T47D (cell line): Measurements from ENCODE around the gene KRTAP5-9.
"Not testable (repeated sequence)": the region's sequence is repeated elsewhere in the genome, so short reads cannot be mapped to it uniquely, and the experiment has no call there.

Experiments
- DNase-seq, 2 experiments: peaks; one replicate each; pipeline versions ENCODE4 v3.0.0 to v3.0.0-alpha.2; 2011 to 2012; ENCODE audit warnings: low read depth in 1 of 2, low spot score in 1 of 2
- JUND ChIP-seq: IDR thresholded peaks from 2 replicates; pipeline ENCODE4 v1.6.1; 2012; ENCODE audit warnings: low read depth
- in situ Hi-C: cut with HindIII; loops from 2 replicates; pipeline ENCODE4 v1.10.0; 2016; ENCODE audit warnings: low sequenced_read_pairs, low pct_unique_long_range_greater_than_20kb

Gene KRTAP5-9

GRCh38 chr11:71555508-71555907 lies 7.3 kb downstream of the KRTAP5-9 start:
- in situ Hi-C loops, result no loop called here
- DNase-seq, result no peak
- TF ChIP-seq JUND, result no peak

GRCh38 chr11:71556018-71556417 lies 7.8 kb downstream of the KRTAP5-9 start:
- in situ Hi-C loops, result no loop called here
- no peak for TF ChIP-seq JUND
- no peak for DNase-seq

DNA sequence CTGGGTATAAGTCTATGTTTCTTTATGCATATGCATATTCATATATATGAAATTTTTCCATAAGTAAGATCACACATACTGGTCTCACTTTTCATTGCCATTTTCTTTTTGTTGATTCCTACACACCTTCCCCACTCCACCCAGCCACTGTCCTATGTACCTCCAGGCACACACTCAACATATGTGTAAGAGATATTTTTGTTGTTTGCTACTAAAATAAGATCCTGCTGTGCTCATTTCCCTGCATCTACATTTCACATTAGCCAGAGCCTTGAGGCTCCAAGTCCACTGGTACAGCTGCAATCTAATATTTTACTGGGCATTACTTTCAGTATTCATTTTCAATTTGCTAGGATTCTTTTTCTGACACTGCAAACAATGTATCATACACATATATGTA lies 9.0 kb downstream of the KRTAP5-9 start:
- no peak for TF ChIP-seq JUND
- in situ Hi-C loops, result no loop called here
- DNase-seq, result no peak

- in situ Hi-C loops, result no loop called here
- no peak for DNase-seq
- TF ChIP-seq JUND, result no peak
Observed at GRCh38 chr11:71558996-71559395, 10.8 kb downstream of the KRTAP5-9 start.

GRCh38 chr11:71562120-71562519 lies 13.9 kb downstream of the KRTAP5-9 start:
- in situ Hi-C loops, result no loop called here
- TF ChIP-seq JUND, result no peak
- no peak for DNase-seq

GRCh38 chr11:71563406-71563805 lies 15.2 kb downstream of the KRTAP5-9 start:
- no peak for TF ChIP-seq JUND
- DNase-seq, result peak; percentile 54 to 71
- in situ Hi-C loops, result no loop called here

- TF ChIP-seq JUND, result no peak
- in situ Hi-C loops, result no loop called here
- no peak for DNase-seq
Observed at GRCh38 chr11:71564430-71564829, 16.2 kb downstream of the KRTAP5-9 start.

DNA sequence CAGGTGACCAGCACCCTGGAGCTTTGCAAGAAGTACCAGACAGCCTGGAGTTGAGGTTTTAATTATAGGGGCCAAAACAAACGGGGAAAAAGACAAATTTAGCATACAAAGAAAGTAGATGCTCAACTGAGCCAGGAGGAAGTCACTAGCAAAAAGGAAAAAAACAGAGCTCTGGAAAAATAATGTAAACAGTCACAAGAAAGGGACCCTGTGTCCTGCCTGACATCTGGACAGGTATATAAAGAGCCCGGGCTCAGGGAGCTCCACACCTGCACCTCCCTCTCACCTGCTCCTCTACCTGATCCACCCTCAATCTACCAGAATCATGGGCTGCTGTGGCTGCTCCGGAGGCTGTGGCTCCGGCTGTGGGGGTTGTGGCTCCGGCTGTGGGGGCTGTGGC lies 17.0 kb downstream of the KRTAP5-9 start, which contains the start of gene KRTAP5-10:
Gene KRTAP5-10 (plus strand): TSS at position 301 of the 400 bp plus-strand sequence. CDS start 25 bp downstream, at position 326.
- TF ChIP-seq JUND, result no peak
- in situ Hi-C loops, result no loop called here
- no peak for DNase-seq

DNA sequence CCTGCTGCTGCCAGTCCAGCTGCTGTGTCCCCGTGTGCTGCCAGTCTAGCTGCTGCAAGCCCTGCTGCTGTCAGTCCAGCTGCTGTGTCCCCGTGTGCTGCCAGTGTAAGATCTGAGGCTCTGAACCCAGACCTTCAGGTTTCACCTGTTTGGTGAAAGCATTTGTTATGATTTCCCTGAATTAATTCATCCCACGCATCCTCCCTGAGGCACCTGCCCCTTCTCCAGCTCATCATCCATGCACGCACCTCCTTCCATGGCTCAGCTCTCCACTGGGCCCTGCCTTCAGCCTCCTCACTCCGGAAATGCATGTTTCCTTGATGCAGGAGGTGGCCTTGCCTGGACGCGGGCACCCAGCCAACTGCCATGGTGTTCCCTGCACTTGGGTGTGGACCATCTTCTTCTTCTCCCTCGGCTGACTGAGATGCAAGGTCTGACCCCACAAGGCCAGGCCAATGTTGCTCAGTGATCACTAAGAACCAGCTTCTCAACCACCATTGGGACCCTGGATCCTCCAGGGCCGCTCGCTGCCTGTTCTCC lies 17.9 kb downstream of the KRTAP5-9 start:
- TF ChIP-seq JUND, result no peak
- in situ Hi-C loops, result no loop called here
- DNase-seq, result peak in 1 of 2 experiments; percentile 42

- in situ Hi-C loops, DNase-seq: not testable (repeated sequence)
Observed at GRCh38 chr11:71566626-71567599, 18.7 kb downstream of the KRTAP5-9 start.

- in situ Hi-C loops, DNase-seq: not testable (repeated sequence)
Observed at GRCh38 chr11:71567633-71568032, 19.4 kb downstream of the KRTAP5-9 start.

GRCh38 chr11:71568704-71569349 lies 20.6 kb downstream of the KRTAP5-9 start:
- in situ Hi-C loops, result no loop called here
- no peak for DNase-seq
- TF ChIP-seq JUND, result no peak

DNA sequence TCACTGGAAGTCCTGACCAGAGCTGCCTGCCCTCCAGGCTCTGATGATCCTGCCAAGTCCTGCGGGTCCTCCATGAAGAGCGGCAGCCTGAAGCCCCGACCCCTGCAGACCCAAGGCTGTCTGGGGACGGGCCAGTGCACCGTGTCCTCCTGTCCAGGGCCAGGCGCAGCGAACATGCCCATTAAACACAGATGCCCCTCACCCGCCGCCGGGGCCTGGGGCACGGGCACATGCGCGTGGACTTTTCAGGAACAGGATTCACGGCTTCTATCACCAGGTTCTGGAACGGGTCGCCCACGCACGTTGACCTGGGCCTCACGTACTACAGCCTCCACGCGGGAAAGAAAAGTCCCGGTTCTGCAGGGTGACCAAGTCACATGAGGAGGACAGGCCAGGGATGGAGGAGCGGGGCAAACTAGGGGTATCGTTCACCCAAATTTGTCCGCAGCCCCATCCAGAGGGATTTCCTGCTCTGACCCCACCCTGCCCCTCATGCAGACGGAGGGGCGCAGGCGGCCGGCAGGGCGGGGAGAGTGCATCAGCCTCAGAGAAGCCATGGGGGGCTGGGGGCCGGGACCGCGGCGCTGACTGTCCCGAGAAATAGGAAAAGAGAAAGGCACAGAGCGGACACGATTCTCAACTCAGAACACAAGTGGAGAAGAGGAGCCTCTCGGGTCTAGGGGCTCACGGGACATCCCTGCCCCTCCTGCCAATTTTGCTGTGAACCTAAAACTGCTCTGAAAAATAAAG lies 23.1 kb downstream of the KRTAP5-9 start:
- in situ Hi-C loops, DNase-seq: not testable (repeated sequence)
